C4-2B (cell line): ENCODE data around the gene MELK.

ENCODE experiments used
- ZFX ChIP-seq: fragments of 450-650 bp; IDR thresholded peaks from 2 replicates; pipeline ENCODE4 v1.6.1; 2017
- TF ChIP-seq, protein P1 (sequence below): fragments of 450-650 bp; conservative IDR thresholded peaks from 2 replicates; pipeline ENCODE4 v1.5.1; 2017; ENCODE audit warnings: mild to moderate bottlenecking

DNA sequence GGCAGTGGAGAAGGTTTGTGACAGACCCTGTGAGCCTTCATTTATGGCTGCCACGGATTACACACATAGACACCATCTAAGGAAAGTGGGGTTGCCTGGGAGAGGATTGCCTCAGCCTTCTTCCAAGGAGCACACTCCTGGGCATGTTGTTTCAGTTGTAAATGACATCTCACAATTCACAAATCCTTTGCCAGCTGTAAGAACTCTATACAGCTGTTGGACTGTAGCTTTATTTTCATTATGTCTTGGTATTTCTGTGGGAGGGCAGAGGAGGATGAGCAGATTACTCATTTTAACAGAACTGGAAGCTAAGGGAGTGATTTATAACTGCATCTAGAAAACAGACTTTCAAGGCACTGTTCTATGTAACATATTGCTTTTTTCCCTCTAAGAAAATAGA is 25.6 kb downstream of the MELK start:
- TF ChIP-seq, protein P1, sequence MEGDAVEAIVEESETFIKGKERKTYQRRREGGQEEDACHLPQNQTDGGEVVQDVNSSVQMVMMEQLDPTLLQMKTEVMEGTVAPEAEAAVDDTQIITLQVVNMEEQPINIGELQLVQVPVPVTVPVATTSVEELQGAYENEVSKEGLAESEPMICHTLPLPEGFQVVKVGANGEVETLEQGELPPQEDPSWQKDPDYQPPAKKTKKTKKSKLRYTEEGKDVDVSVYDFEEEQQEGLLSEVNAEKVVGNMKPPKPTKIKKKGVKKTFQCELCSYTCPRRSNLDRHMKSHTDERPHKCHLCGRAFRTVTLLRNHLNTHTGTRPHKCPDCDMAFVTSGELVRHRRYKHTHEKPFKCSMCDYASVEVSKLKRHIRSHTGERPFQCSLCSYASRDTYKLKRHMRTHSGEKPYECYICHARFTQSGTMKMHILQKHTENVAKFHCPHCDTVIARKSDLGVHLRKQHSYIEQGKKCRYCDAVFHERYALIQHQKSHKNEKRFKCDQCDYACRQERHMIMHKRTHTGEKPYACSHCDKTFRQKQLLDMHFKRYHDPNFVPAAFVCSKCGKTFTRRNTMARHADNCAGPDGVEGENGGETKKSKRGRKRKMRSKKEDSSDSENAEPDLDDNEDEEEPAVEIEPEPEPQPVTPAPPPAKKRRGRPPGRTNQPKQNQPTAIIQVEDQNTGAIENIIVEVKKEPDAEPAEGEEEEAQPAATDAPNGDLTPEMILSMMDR: no peak
- no peak for TF ChIP-seq ZFX
